C4-2B (cell line): ENCODE data around the gene SUN1.

ENCODE experiments used
- ZFX ChIP-seq: fragments of 450-650 bp; IDR thresholded peaks from 2 replicates; pipeline ENCODE4 v1.6.1; 2017
- TF ChIP-seq, protein P1 (sequence below): fragments of 450-650 bp; conservative IDR thresholded peaks from 2 replicates; pipeline ENCODE4 v1.5.1; 2017; ENCODE audit warnings: mild to moderate bottlenecking

GRCh38 chr7:835485-836401 is 3.5 kb downstream of the SUN1 start:
- TF ChIP-seq, protein P1, sequence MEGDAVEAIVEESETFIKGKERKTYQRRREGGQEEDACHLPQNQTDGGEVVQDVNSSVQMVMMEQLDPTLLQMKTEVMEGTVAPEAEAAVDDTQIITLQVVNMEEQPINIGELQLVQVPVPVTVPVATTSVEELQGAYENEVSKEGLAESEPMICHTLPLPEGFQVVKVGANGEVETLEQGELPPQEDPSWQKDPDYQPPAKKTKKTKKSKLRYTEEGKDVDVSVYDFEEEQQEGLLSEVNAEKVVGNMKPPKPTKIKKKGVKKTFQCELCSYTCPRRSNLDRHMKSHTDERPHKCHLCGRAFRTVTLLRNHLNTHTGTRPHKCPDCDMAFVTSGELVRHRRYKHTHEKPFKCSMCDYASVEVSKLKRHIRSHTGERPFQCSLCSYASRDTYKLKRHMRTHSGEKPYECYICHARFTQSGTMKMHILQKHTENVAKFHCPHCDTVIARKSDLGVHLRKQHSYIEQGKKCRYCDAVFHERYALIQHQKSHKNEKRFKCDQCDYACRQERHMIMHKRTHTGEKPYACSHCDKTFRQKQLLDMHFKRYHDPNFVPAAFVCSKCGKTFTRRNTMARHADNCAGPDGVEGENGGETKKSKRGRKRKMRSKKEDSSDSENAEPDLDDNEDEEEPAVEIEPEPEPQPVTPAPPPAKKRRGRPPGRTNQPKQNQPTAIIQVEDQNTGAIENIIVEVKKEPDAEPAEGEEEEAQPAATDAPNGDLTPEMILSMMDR: no peak
- no peak for TF ChIP-seq ZFX
